Testis (tissue), 3 donors: ENCODE data around the gene UNC13C. TPM values are rescaled to one million over a fixed set of nuclear protein-coding genes. Genes with fewer than 3 reads are reported as not detected.

Experiments
- DNase-seq: peaks from one replicate; pipeline ENCODE4 v3.0.0-alpha.2; 2019
- H3K27ac ChIP-seq, 2 donors: fragments of 200-600 bp; sonication (generic); one replicate each; pipeline ENCODE4 v1.5.1; 2019
- H3K27me3 ChIP-seq: fragments of 200-600 bp; sonication (generic); one replicate; pipeline ENCODE4 v1.5.1; 2019
- H3K36me3 ChIP-seq: fragments of 200-600 bp; sonication (generic); one replicate; pipeline ENCODE4 v1.5.1; 2017; ENCODE audit warnings: low read depth; ENCODE audit errors: missing control alignments
- H3K4me1 ChIP-seq: fragments of 200-600 bp; sonication (generic); one replicate; pipeline ENCODE4 v1.5.1; 2019
- H3K4me3 ChIP-seq, 2 donors: fragments of 200-600 bp; sonication (generic); one replicate each; pipeline ENCODE4 v1.5.1; 2017 to 2019
- H3K9me3 ChIP-seq: fragments of 200-600 bp; sonication (generic); one replicate; pipeline ENCODE4 v1.5.1; 2017
- CTCF ChIP-seq, 3 experiments: fragments of 450-650 bp in 2 of 3; fragments of 200-600 bp in 1 of 3; sonication (generic) in 1 of 3; IDR thresholded peaks; one replicate each; pipeline ENCODE4 v1.5.1; 2016 to 2019; ENCODE audit warnings: antibody characterized with exemption in 3 of 3, mild to moderate bottlenecking in 2 of 3, moderate library complexity in 1 of 3
- POLR2A ChIP-seq: fragments of 450-650 bp; IDR thresholded peaks from one replicate; pipeline ENCODE4 v1.6.1; 2017; ENCODE audit warnings: antibody characterized with exemption, mild to moderate bottlenecking, moderate library complexity
- WGBS, 2 donors: methylation state at CpG; one replicate each; pipeline ENCODE4 v1.1.5; 2018; 5-methylcytosine and 5-hydroxymethylcytosine counted together
- intact Hi-C: fragments of 100-400 bp; cut with DNase I; formaldehyde crosslinking; loops from one replicate; pipeline ENCODE4 v1.15.1; 2023; ENCODE audit warnings: low total_unique reads
- polyA plus RNA-seq: library from polyadenylated mRNA; stranded (reverse); fragments of 350-450 nt; fragmentation: Illumina TruSeq; extraction: RNeasy Lipid Tissue Mini Kit (QIAGEN cat#74804); gene quantifications from one replicate; pipeline ENCODE4 v1.2.3, GENCODE V29; 2014; ENCODE audit warnings: low read depth, low replicate concordance; ENCODE audit not compliant: insufficient read depth
- total RNA-seq, 2 donors: library from RNA; depleted of rRNA; stranded (reverse); fragments of >200 nt; gene quantifications; one replicate each; pipeline ENCODE4 v1.2.3, GENCODE V29; 2016

Gene UNC13C
- total and polyA plus RNA-seq, 3 donors from 2014 or later, result 6.1 to 24.7 (median 8.8) TPM

- no peaks in the 10 kb centered on the region for H3K27me3 ChIP-seq
- whole genome bisulfite sequencing, 2 donors, result 64% methylated on average over 2 of the region's 2 CpGs
- H3K4me1 ChIP-seq, result no peaks in the 10 kb centered on the region
- no peaks in the 10 kb centered on the region for H3K9me3 ChIP-seq
- DNase-seq, result no peak
- intact Hi-C loops, result no loop called here
- no peak overlapping the region for H3K4me3 ChIP-seq
- TF ChIP-seq CTCF (IDR thresholded peaks at IDR 0.05) (no peak), POLR2A (no peak)
- H3K36me3 ChIP-seq, result no peaks in the 10 kb centered on the region
- H3K27ac ChIP-seq, result no peak overlapping the region
Measured at GRCh38 chr15:54212635-54213034, 234.4 kb downstream of the UNC13C start.

GRCh38 chr15:54226455-54226854, 248.2 kb downstream of the UNC13C start:
- H3K9me3 ChIP-seq, result no peaks in the 10 kb centered on the region
- no peak overlapping the region for H3K4me3 ChIP-seq
- H3K4me1 ChIP-seq, result no peaks in the 10 kb centered on the region
- H3K36me3 ChIP-seq, result no peaks in the 10 kb centered on the region
- 80 to 95% methylated on average over 4 of the region's 4 CpGs for WGBS, 2 donors
- intact Hi-C loops, result no loop called here
- H3K27me3 ChIP-seq, result no peaks in the 10 kb centered on the region
- no peak for DNase-seq
- H3K27ac ChIP-seq, result no peak overlapping the region
- TF ChIP-seq CTCF (IDR thresholded peaks at IDR 0.05) (no peak), POLR2A (no peak)

GRCh38 chr15:54227569-54227968, 249.3 kb downstream of the UNC13C start:
- intact Hi-C loops, result no loop called here
- Histone ChIP-seq H3K4me3 (no peak overlapping the region), H3K27me3 (no peaks in the 10 kb centered on the region), H3K4me1 (no peaks in the 10 kb centered on the region), H3K9me3 (no peaks in the 10 kb centered on the region), H3K27ac (no peak overlapping the region), H3K36me3 (no peaks in the 10 kb centered on the region)
- 89 to 94% methylated on average over 3 to 4 of the region's 4 CpGs for WGBS, 2 donors
- no peak for DNase-seq
- no peak for TF ChIP-seq CTCF (IDR thresholded peaks at IDR 0.05)
- no peak for TF ChIP-seq POLR2A

- TF ChIP-seq CTCF (IDR thresholded peaks at IDR 0.05) (no peak), POLR2A (no peak)
- no peaks in the 10 kb centered on the region for H3K36me3 ChIP-seq
- WGBS, 2 donors, result 74 to 79% methylated on average over 3 of the region's 3 CpGs
- no peak overlapping the region for H3K4me3 ChIP-seq
- no peaks in the 10 kb centered on the region for H3K27me3 ChIP-seq
- no peak overlapping the region for H3K27ac ChIP-seq
- no peaks in the 10 kb centered on the region for H3K9me3 ChIP-seq
- no peaks in the 10 kb centered on the region for H3K4me1 ChIP-seq
- intact Hi-C loops, result no loop called here
- DNase-seq, result no peak
Measured at GRCh38 chr15:54250326-54250725, 272.1 kb downstream of the UNC13C start.

GRCh38 chr15:54256190-54256589, 277.9 kb downstream of the UNC13C start:
- 83 to 87% methylated on average over 6 of the region's 6 CpGs for WGBS, 2 donors
- Histone ChIP-seq H3K9me3 (no peaks in the 10 kb centered on the region), H3K27ac (no peak overlapping the region), H3K36me3 (no peaks in the 10 kb centered on the region), H3K27me3 (no peaks in the 10 kb centered on the region), H3K4me3 (no peak overlapping the region), H3K4me1 (no peaks in the 10 kb centered on the region)
- intact Hi-C loops, result no loop called here
- TF ChIP-seq POLR2A (no peak), CTCF (IDR thresholded peaks at IDR 0.05) (no peak)
- no peak for DNase-seq
